Psoas muscle (tissue), 8 donors: Measurements from ENCODE around the gene GRIK1. TPM values are rescaled to one million over a fixed set of nuclear protein-coding genes. Genes with fewer than 3 reads are reported as not detected.

Experiments used
- ATAC-seq, 4 donors: fragments of 200-7000 bp; cut with Tn5 transposase; one replicate each; pipeline ENCODE4 v1.9.1; 2020; ENCODE audit warnings: moderate library complexity in 3 of 4, mild to moderate bottlenecking in 2 of 4
- DNase-seq, 2 donors: peaks; one replicate each; pipeline ENCODE4 v3.0.0-alpha.2; 2020
- H3K27ac ChIP-seq: fragments of 200-600 bp; one replicate; pipeline ENCODE4 v1.8.0; 2022
- H3K27me3 ChIP-seq, 3 donors: fragments of 200-600 bp in 1 of 3; one replicate each; pipeline versions ENCODE4 v1.6.1 to v1.8.0; 2013 to 2022; ENCODE audit warnings: low read length in 2 of 3, mild to moderate bottlenecking in 2 of 3, moderate library complexity in 1 of 3; ENCODE audit not compliant: insufficient read depth in 3 of 3
- H3K36me3 ChIP-seq, 2 donors: fragments of 200-600 bp in 1 of 2; one replicate each; pipeline versions ENCODE4 v1.6.1 to v1.8.0; 2013 to 2022; ENCODE audit warnings: low read depth in 1 of 2, mild to moderate bottlenecking in 1 of 2, moderate library complexity in 1 of 2; ENCODE audit not compliant: insufficient read depth in 1 of 2
- H3K4me1 ChIP-seq: fragments of 200-600 bp; one replicate; pipeline ENCODE4 v1.8.0; 2022
- H3K4me3 ChIP-seq: fragments of 200-600 bp; one replicate; pipeline ENCODE4 v1.8.0; 2022; ENCODE audit warnings: mild to moderate bottlenecking
- H3K9me3 ChIP-seq: fragments of 200-600 bp; one replicate; pipeline ENCODE4 v1.8.0; 2022
- WGBS, 3 donors: extraction: QIAGEN DNeasy Blood & Tissue Kit; methylation state at CpG; one replicate each; pipeline versions ENCODE4 v1.1.6 to v1.1.7; 2013; 5-methylcytosine and 5-hydroxymethylcytosine counted together
- intact Hi-C, 2 donors: fragments of 100-400 bp; cut with DNase I; formaldehyde crosslinking; loops; one replicate each; pipeline versions ENCODE4 v1.11.0 to v1.14.2; 2022
- polyA plus RNA-seq, 3 donors: library from polyadenylated mRNA; stranded (reverse); fragments of 200-250 nt; gene quantifications; one replicate each; pipeline ENCODE4 v1.2.3, GENCODE V29; 2013
- total RNA-seq, 4 donors: library from RNA; stranded (reverse); fragmentation: NEBNext Ultra II Directional in 2 of 4; extraction: Animal tissue kit (Norgen Biotek cat#: 25700) in 2 of 4; gene quantifications; one replicate each; pipeline versions ENCODE4 v1.2.1 to v1.2.4, GENCODE V29; 2021 to 2023
- TF ChIP-seq, protein P1 (sequence below): fragments of 200-600 bp; IDR thresholded peaks from one replicate; pipeline ENCODE4 v1.8.0; 2022; ENCODE audit warnings: antibody characterized with exemption
- donor health status: healthy with polysubstance abuse.
- donor health status: DM: no; HTN: no; CAD: no; lungs with moderate emphysema.
- donor health status: Bipolar disorder and iron deficiency.
- donor health status: healthy.
- donor health status: DM: yes; HTN: yes; CAD: no.
- donor health status: DM: no; HTN: no; CAD: no.
- donor health status: DM: no; HTN: no; CAD: no.
- donor health status: DM: yes; HTN: yes; CAD: no.

The GRIK1 gene
- total and polyA plus RNA-seq, 7 donors: 0.01 to 0.04 TPM; not detected in 5

DNA sequence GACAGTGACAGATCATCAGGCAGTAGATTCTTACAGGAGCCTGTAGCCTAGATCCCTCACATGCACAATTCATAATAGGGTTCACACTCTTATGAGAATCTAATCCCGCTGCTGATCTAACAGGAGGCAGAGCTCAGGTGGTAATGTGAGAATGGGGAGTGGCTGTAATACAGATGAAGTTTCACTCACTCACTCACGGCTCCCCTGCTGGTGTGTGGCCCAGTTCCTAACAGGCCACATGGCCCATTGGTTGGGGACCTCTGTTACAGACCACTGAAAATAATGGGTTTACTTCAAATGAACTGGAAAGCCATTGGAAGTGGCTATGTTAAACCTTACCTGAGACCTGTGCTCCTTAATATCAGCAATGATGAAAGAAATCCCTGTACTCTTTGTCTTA, 151.0 kb downstream of the GRIK1 start:
- intact Hi-C loops: no loop called here

DNA sequence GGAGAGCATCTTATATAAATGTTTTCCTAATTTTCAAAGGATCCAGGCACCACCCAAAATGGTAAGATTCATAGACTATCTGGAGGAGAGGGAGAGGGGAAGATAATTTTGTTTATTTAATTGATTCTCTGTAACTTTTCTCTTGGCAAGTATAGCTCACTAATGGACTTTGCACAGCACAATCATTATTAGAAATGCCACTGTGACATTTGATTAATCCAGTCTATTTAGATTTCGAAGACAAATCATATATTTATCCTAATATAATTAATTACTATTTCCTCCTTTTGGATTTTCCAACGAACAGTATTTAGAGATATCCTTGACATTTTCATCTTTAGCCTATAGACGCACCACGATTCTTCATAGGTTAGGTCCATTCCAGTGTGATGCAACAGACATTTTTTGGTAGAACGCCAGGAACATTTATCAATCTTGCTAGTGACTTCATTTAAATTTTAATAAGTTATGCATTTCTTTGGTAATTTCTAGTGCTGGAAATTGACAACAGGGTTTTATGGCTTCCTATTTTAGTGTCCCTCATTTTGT, 152.4 kb downstream of the GRIK1 start:
- ATAC-seq: no peak
- H3K9me3 ChIP-seq: no peaks in the 10 kb centered on the region
- TF ChIP-seq, protein P1, sequence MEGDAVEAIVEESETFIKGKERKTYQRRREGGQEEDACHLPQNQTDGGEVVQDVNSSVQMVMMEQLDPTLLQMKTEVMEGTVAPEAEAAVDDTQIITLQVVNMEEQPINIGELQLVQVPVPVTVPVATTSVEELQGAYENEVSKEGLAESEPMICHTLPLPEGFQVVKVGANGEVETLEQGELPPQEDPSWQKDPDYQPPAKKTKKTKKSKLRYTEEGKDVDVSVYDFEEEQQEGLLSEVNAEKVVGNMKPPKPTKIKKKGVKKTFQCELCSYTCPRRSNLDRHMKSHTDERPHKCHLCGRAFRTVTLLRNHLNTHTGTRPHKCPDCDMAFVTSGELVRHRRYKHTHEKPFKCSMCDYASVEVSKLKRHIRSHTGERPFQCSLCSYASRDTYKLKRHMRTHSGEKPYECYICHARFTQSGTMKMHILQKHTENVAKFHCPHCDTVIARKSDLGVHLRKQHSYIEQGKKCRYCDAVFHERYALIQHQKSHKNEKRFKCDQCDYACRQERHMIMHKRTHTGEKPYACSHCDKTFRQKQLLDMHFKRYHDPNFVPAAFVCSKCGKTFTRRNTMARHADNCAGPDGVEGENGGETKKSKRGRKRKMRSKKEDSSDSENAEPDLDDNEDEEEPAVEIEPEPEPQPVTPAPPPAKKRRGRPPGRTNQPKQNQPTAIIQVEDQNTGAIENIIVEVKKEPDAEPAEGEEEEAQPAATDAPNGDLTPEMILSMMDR: no peak
- no peak overlapping the region for H3K27ac ChIP-seq
- intact Hi-C loops: no loop called here
- no peaks in the 10 kb centered on the region for H3K4me1 ChIP-seq
- no peak overlapping the region for H3K4me3 ChIP-seq
- DNase-seq: no peak
- no peaks in the 10 kb centered on the region for H3K27me3 ChIP-seq
- H3K36me3 ChIP-seq: no peaks in the 10 kb centered on the region
- WGBS, 3 donors: 73 to 83% (median 80%) methylated on average over 5 of the region's 5 CpGs

More for the DNA sequence above, 151.0 kb downstream of the GRIK1 start:
- H3K27ac ChIP-seq: no peak overlapping the region
- H3K36me3 ChIP-seq: no peaks in the 10 kb centered on the region
- 52 to 66% (median 56%) methylated on average over 2 of the region's 2 CpGs for WGBS, 3 donors
- ATAC-seq (no peak), DNase-seq (no peak)
- no peaks in the 10 kb centered on the region for H3K27me3 ChIP-seq
- H3K4me3 ChIP-seq: no peak overlapping the region
- TF ChIP-seq, protein P1: no peak
- no peaks in the 10 kb centered on the region for H3K4me1 ChIP-seq
- H3K9me3 ChIP-seq: no peaks in the 10 kb centered on the region

GRCh38 chr21:29786496-29787360, 153.1 kb downstream of the GRIK1 start:
- H3K27ac ChIP-seq: no peak overlapping the region
- ATAC-seq (no peak), DNase-seq (no peak)
- H3K4me3 ChIP-seq: no peak overlapping the region
- no peaks in the 10 kb centered on the region for H3K9me3 ChIP-seq
- TF ChIP-seq, protein P1: no peak
- no peaks in the 10 kb centered on the region for H3K36me3 ChIP-seq
- H3K4me1 ChIP-seq: no peaks in the 10 kb centered on the region
- no peaks in the 10 kb centered on the region for H3K27me3 ChIP-seq
- intact Hi-C loops: no loop called here
- WGBS, 3 donors: 37 to 54% (median 44%) methylated on average over 4 of the region's 4 CpGs

- no peak for DNase-seq
- Histone ChIP-seq H3K4me1 (no peaks in the 10 kb centered on the region), H3K27me3 (peaks cover 0 to 3% (median 0%) of the 10 kb centered on the region in 3 donors), H3K9me3 (no peaks in the 10 kb centered on the region), H3K27ac (no peak overlapping the region), H3K36me3 (no peaks in the 10 kb centered on the region), H3K4me3 (no peak overlapping the region)
- ATAC-seq: no peak
- intact Hi-C loops: no loop called here
- 77 to 88% (median 82%) methylated on average over 2 of the region's 2 CpGs for WGBS, 3 donors
- TF ChIP-seq, protein P1: no peak
Measured at GRCh38 chr21:29777160-29777559, 162.6 kb downstream of the GRIK1 start.
